NCI-H128 (cell line): ENCODE results near the gene DACT3.
A peak's percentile ranks its signal among the peaks of the same experiment; 100 is the strongest.

Experiments
- DNase-seq: peaks from one replicate; lab custom pipeline; 2025; ENCODE audit not compliant: unreplicated experiment; lab: John Stamatoyannopoulos, UW

DACT3 gene

GRCh38 chr19:46670813-46671212, 9.8 kb upstream of the DACT3 start:
- no peak for DNase-seq

GRCh38 chr19:46668662-46669061, 7.7 kb upstream of the DACT3 start:
- DNase-seq, result no peak

GRCh38 chr19:46665072-46665471, 4.1 kb upstream of the DACT3 start:
- no peak for DNase-seq

GRCh38 chr19:46661735-46662592, 982 bp upstream of the DACT3 start:
- DNase-seq, result peak; percentile 73

GRCh38 chr19:46660551-46661019, 397 bp downstream of the DACT3 start:
- DNase-seq, result no peak

GRCh38 chr19:46660008-46660517, 919 bp downstream of the DACT3 start:
- no peak for DNase-seq

- no peak for DNase-seq
Observed at GRCh38 chr19:46659151-46660007, 1.6 kb downstream of the DACT3 start.

- DNase-seq, result no peak
Observed at GRCh38 chr19:46656541-46656940, 4.4 kb downstream of the DACT3 start.

GRCh38 chr19:46654621-46655152, 6.3 kb downstream of the DACT3 start:
- no peak for DNase-seq

- DNase-seq, result no peak
Observed at GRCh38 chr19:46650445-46650844, 10.5 kb downstream of the DACT3 start.

GRCh38 chr19:46648961-46649960, 11.7 kb downstream of the DACT3 start:
- no peak for DNase-seq

- DNase-seq, result no peak
Observed at GRCh38 chr19:46648060-46648960, 12.7 kb downstream of the DACT3 start.

GRCh38 chr19:46646402-46646801, 14.6 kb downstream of the DACT3 start:
- DNase-seq, result no peak

GRCh38 chr19:46644720-46645119, 16.3 kb downstream of the DACT3 start:
- no peak for DNase-seq

- no peak for DNase-seq
Observed at GRCh38 chr19:46640656-46641055, 20.3 kb downstream of the DACT3 start.

- no peak for DNase-seq
Observed at GRCh38 chr19:46639358-46640182, 21.4 kb downstream of the DACT3 start.

GRCh38 chr19:46637224-46637623, 23.8 kb downstream of the DACT3 start:
- no peak for DNase-seq
